Mesendoderm (in vitro differentiated cells): ENCODE results near the gene CENATAC.
"Not testable (repeated sequence)": the region's sequence is repeated elsewhere in the genome, so short reads cannot be mapped to it uniquely, and the experiment has no call there.

Source experiments
- DNase-seq: peaks from one replicate; pipeline ENCODE4 v3.0.0; 2013
- H2AK5ac ChIP-seq: 2 replicates; pipeline ENCODE4 v1.6.1; 2013; ENCODE audit warnings: low read length, inconsistent platforms
- H2BK120ac ChIP-seq: 2 replicates; pipeline ENCODE4 v1.6.1; 2013; ENCODE audit warnings: low read depth, mild to moderate bottlenecking, low read length, moderate library complexity, mixed read lengths
- H2BK15ac ChIP-seq: replicated peaks from 2 replicates; pipeline ENCODE4 v1.6.1; 2013; ENCODE audit warnings: low read depth, mild to moderate bottlenecking, moderate library complexity
- H2BK5ac ChIP-seq: 2 replicates; pipeline ENCODE4 v1.6.1; 2013; ENCODE audit warnings: low read length, inconsistent platforms
- H3K18ac ChIP-seq: 2 replicates; pipeline ENCODE4 v1.6.1; 2013; ENCODE audit warnings: mild to moderate bottlenecking, low read length, mixed read lengths
- H3K23ac ChIP-seq: one replicate; pipeline ENCODE4 v1.6.1; 2013; ENCODE audit warnings: low read length
- H3K27ac ChIP-seq: 2 replicates; pipeline ENCODE4 v1.5.1; 2013; ENCODE audit warnings: low read depth, mild to moderate bottlenecking, inconsistent platforms, low read length, moderate library complexity
- H3K27me3 ChIP-seq: 2 replicates; pipeline ENCODE4 v1.6.1; 2013; ENCODE audit warnings: low read length, control low read depth, mild to moderate bottlenecking, inconsistent platforms; ENCODE audit not compliant: insufficient read depth, poor library complexity
- H3K36me3 ChIP-seq: 2 replicates; pipeline ENCODE4 v1.6.1; 2013; ENCODE audit warnings: low read length, inconsistent platforms; ENCODE audit not compliant: control insufficient read depth, insufficient read depth
- H3K4ac ChIP-seq: one replicate; pipeline ENCODE4 v1.6.1; 2013; ENCODE audit warnings: low read depth, mild to moderate bottlenecking, low read length, moderate library complexity
- H3K4me1 ChIP-seq: 2 replicates; pipeline ENCODE4 v1.6.1; 2013; ENCODE audit warnings: low read depth, low read length, inconsistent platforms; ENCODE audit not compliant: control insufficient read depth
- H3K4me2 ChIP-seq: 2 replicates; pipeline ENCODE4 v1.6.1; 2013; ENCODE audit warnings: low read length
- H3K4me3 ChIP-seq: 2 replicates; pipeline ENCODE4 v1.5.1; 2013; ENCODE audit warnings: mild to moderate bottlenecking, low read length
- H3K56ac ChIP-seq: one replicate; pipeline ENCODE4 v1.6.1; 2013; ENCODE audit warnings: low read length
- H3K79me1 ChIP-seq: 2 replicates; pipeline ENCODE4 v1.6.1; 2013; ENCODE audit warnings: low read length, inconsistent platforms
- H3K79me2 ChIP-seq: 2 replicates; pipeline ENCODE4 v1.6.1; 2013; ENCODE audit warnings: mild to moderate bottlenecking, low read length; ENCODE audit not compliant: control insufficient read depth, insufficient read depth
- H3K9ac ChIP-seq: 2 replicates; pipeline ENCODE4 v1.6.1; 2013; ENCODE audit warnings: low read length, inconsistent platforms
- H4K5ac ChIP-seq: one replicate; pipeline ENCODE4 v1.6.1; 2013; ENCODE audit warnings: low read length
- H4K8ac ChIP-seq: one replicate; pipeline ENCODE4 v1.6.1; 2013; ENCODE audit warnings: low read depth, mild to moderate bottlenecking, control low read depth, low read length, moderate library complexity
- WGBS: extraction: QIAGEN DNeasy Blood & Tissue Kit; methylation state at CpG from one replicate; pipeline ENCODE4 v1.1.7; 2013; ENCODE audit warnings: low lambda C conversion rate, missing lambda C conversion rate; ENCODE audit not compliant: insufficient coverage; ENCODE audit errors: extremely low coverage; 5-methylcytosine and 5-hydroxymethylcytosine counted together

Gene CENATAC

GRCh38 chr11:118984337-118984736 lies 13.6 kb upstream of the CENATAC start:
- not testable (repeated sequence) for H4K8ac ChIP-seq, H3K18ac ChIP-seq, H3K4ac ChIP-seq, H3K4me3 ChIP-seq, H2BK5ac ChIP-seq, H3K79me1 ChIP-seq, H3K9ac ChIP-seq, DNase-seq, H3K27ac ChIP-seq, H3K4me2 ChIP-seq, H3K4me1 ChIP-seq, H4K5ac ChIP-seq, H3K79me2 ChIP-seq, H3K27me3 ChIP-seq, H3K56ac ChIP-seq, H2BK15ac ChIP-seq, H3K23ac ChIP-seq, H2AK5ac ChIP-seq, H3K36me3 ChIP-seq, H2BK120ac ChIP-seq
- no CpG with 5 or more reads among the region's 8 CpGs for WGBS

DNA sequence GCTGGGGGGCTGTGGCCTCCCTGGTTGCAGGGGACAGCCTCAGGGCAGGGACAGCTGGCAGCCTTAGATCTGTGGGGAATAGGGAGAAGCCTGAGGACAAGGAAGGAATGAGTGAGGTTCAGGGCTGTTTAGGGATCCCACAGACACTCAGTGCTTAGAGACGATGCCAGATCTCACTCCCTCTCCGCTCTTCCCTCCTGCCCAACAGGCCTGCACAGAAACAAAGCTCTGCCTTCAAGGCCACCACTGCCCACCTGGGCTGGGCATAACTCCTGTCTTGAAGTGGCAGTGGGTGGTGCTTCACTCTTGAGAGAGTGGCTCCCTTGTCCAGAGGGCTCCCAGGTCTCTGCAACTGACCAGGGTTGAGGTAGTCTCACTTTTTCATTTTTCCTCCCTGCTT lies 13.1 kb upstream of the CENATAC start:
- no peak overlapping the region for H3K56ac ChIP-seq
- H3K9ac ChIP-seq, result no peak overlapping the region
- no peak overlapping the region for H2BK120ac ChIP-seq
- no peak for DNase-seq
- no peak overlapping the region for H4K5ac ChIP-seq
- H4K8ac ChIP-seq, result no peak overlapping the region
- H3K4me1 ChIP-seq, result no peaks in the 10 kb centered on the region
- no peak overlapping the region for H3K18ac ChIP-seq
- no peak overlapping the region for H3K27ac ChIP-seq
- H2BK15ac ChIP-seq, result no peak overlapping the region
- H2BK5ac ChIP-seq, result no peak overlapping the region
- no peak overlapping the region for H2AK5ac ChIP-seq
- H3K4ac ChIP-seq, result no peak overlapping the region
- no peaks in the 10 kb centered on the region for H3K36me3 ChIP-seq
- no peaks in the 10 kb centered on the region for H3K79me1 ChIP-seq
- H3K27me3 ChIP-seq, result no peaks in the 10 kb centered on the region
- H3K23ac ChIP-seq, result no peak overlapping the region
- no peaks in the 10 kb centered on the region for H3K79me2 ChIP-seq
- H3K4me2 ChIP-seq, result no peak overlapping the region
- WGBS, result no CpG with 5 or more reads among the region's 2 CpGs
- H3K4me3 ChIP-seq, result no peak overlapping the region

DNA sequence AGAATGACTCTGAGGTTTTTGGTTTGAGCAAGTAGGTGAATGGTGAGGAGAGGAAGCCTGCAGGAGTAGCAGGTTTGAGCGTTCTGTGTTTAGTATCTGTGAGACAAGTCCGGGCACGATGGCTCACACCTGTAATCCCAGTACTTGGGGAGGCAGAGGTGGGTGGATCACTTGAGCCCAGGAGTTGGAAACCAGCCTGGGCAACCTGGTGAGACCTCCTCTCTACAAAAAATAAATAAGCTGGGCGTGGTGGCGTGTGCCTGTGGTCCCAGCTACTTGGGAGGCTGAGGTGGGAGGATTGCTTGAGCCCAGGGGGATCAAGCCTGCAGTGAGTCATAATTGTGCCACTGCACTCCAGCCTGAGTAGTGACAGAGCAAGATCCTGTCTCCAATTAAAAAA lies 9.7 kb upstream of the CENATAC start:
- no CpG with 5 or more reads among the region's 5 CpGs for WGBS
- no peak overlapping the region for H3K9ac ChIP-seq
- H2BK15ac ChIP-seq, result no peak overlapping the region
- no peak overlapping the region for H3K27ac ChIP-seq
- no peak overlapping the region for H2BK5ac ChIP-seq
- no peaks in the 10 kb centered on the region for H3K36me3 ChIP-seq
- H3K27me3 ChIP-seq, result no peaks in the 10 kb centered on the region
- H3K18ac ChIP-seq, result no peak overlapping the region
- H3K4ac ChIP-seq, result no peak overlapping the region
- H2AK5ac ChIP-seq, result no peak overlapping the region
- no peak overlapping the region for H3K4me3 ChIP-seq
- H3K79me2 ChIP-seq, result no peaks in the 10 kb centered on the region
- H2BK120ac ChIP-seq, result no peak overlapping the region
- no peak for DNase-seq
- H3K56ac ChIP-seq, result no peak overlapping the region
- no peak overlapping the region for H4K5ac ChIP-seq
- H3K23ac ChIP-seq, result no peak overlapping the region
- H3K4me1 ChIP-seq, result no peaks in the 10 kb centered on the region
- no peak overlapping the region for H4K8ac ChIP-seq
- no peaks in the 10 kb centered on the region for H3K79me1 ChIP-seq
- no peak overlapping the region for H3K4me2 ChIP-seq

- H3K36me3 ChIP-seq, H3K23ac ChIP-seq, H3K4me3 ChIP-seq, H2AK5ac ChIP-seq, H4K5ac ChIP-seq, H3K4ac ChIP-seq, H3K18ac ChIP-seq, H3K4me1 ChIP-seq, H3K27ac ChIP-seq, H4K8ac ChIP-seq, H3K27me3 ChIP-seq, DNase-seq, H3K56ac ChIP-seq, H3K9ac ChIP-seq, H2BK5ac ChIP-seq, H3K79me2 ChIP-seq, H3K79me1 ChIP-seq, H2BK15ac ChIP-seq, H3K4me2 ChIP-seq, H2BK120ac ChIP-seq: not testable (repeated sequence)
- WGBS, result no CpG with 5 or more reads among the region's 44 CpGs
These were observed 6.4 kb upstream of the CENATAC start for GRCh38 chr11:118991486-118992038.

DNA sequence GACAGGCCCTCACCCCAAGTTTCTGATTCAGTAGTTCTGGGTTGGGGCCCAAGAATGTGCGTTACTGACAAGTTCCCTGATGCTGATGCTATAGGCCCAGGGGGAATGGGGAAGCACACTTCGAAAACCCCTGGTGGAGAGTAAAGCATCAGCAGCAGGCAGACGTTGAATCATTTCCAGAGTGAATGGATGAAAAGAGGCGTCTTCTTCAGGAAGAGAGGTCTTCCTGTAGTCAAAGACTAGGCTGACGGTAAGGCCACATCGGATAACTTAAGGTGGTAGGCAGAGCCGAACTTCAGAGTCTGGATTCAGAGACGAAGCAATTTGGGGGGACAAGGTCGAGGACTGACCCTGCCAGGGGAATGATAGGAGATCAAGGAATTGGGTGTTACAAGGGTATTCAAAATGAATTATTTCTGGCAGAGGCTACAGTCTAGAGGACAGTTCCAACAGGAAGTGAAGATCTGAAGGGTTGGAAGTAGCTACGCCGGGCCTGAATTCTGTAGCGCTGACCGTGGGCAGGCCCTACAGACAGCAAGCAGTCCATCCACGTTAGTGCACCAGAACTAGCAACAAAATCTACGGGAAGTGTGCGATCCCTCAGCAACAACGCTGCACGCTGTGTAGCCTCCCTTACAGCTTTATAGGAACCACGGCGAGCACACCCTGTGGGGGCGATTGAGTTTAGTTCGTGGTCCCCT lies 862 bp upstream of the CENATAC start:
- Histone ChIP-seq H3K27ac (no peak overlapping the region), H2BK120ac (no peak overlapping the region)

DNA sequence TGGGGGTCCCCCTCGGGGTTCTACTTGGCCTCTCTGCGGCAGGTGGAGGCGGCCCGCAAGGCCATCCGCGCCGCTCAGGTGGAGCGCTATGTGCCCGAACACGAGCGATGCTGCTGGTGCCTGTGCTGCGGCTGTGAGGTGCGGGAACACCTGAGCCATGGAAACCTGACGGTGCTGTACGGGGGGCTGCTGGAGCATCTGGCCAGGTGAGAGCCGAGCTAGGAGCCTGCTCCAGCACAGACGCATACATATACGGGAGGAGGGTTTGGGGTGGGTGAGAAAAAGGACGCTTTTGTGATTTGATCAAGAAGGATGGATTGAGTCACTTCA lies 415 bp downstream of the CENATAC start:
- Histone ChIP-seq H3K4ac (peak overlapping the region; percentile 66), H3K36me3 (no peaks in the 10 kb centered on the region), H3K4me1 (peaks cover 2% of the 10 kb centered on the region), H3K9ac (peak overlapping the region; percentile 91), H3K27ac (peak overlapping the region; percentile 60), H3K79me2 (peaks cover 8% of the 10 kb centered on the region), H3K56ac (peak overlapping the region; percentile 98), H2BK5ac (peak overlapping the region; percentile 63), H3K79me1 (peaks cover 13% of the 10 kb centered on the region), H3K4me2 (peak overlapping the region; percentile 99), H2BK120ac (no peak overlapping the region), H3K27me3 (no peaks in the 10 kb centered on the region), H3K18ac (peak overlapping the region; percentile 57), H3K23ac (no peak overlapping the region), H2AK5ac (peak overlapping the region; percentile 80), H4K8ac (no peak overlapping the region), H3K4me3 (peak overlapping the region; percentile 92), H2BK15ac (no peak overlapping the region), H4K5ac (no peak overlapping the region)
- no CpG with 5 or more reads among the region's 19 CpGs for WGBS
- peak; percentile 28 for DNase-seq

More for the DNA sequence above, 862 bp upstream of the CENATAC start:
- no peak overlapping the region for H2BK5ac ChIP-seq
- H3K79me1 ChIP-seq, result peaks cover 13% of the 10 kb centered on the region
- no peak overlapping the region for H3K18ac ChIP-seq
- WGBS, result no CpG with 5 or more reads among the region's 22 CpGs
- peaks cover 2% of the 10 kb centered on the region for H3K4me1 ChIP-seq
- no peak overlapping the region for H2BK15ac ChIP-seq
- peak overlapping the region; percentile 96 for H3K56ac ChIP-seq
- peak overlapping the region; percentile 82 for H3K9ac ChIP-seq
- peak overlapping the region; percentile 87 for H3K4me2 ChIP-seq
- no peak overlapping the region for H4K8ac ChIP-seq
- no peak overlapping the region for H3K23ac ChIP-seq
- H4K5ac ChIP-seq, result no peak overlapping the region
- peak; percentile 63 for DNase-seq
- H3K4me3 ChIP-seq, result peak overlapping the region; percentile 69
- peaks cover 8% of the 10 kb centered on the region for H3K79me2 ChIP-seq
- no peaks in the 10 kb centered on the region for H3K27me3 ChIP-seq
- H3K36me3 ChIP-seq, result no peaks in the 10 kb centered on the region
- peak overlapping the region; percentile 41 for H3K4ac ChIP-seq
- H2AK5ac ChIP-seq, result peak overlapping the region; percentile 5
